Smooth muscle cell (in vitro differentiated cells): Measurements from ENCODE around the gene HAND1. TPM values are rescaled to one million over a fixed set of nuclear protein-coding genes. Genes with fewer than 3 reads are reported as not detected.

Experiments used
- DNase-seq: peaks from one replicate; lab custom pipeline; 2025; ENCODE audit not compliant: unreplicated experiment; lab: John Stamatoyannopoulos, UW
- H2AFZ ChIP-seq: fragments of 200-600 bp; sonication (generic); 2 replicates; pipeline ENCODE4 v1.6.0; 2016; ENCODE audit warnings: antibody characterized with exemption, low read depth, mild to moderate bottlenecking
- H3F3A ChIP-seq: fragments of 200-600 bp; sonication (generic); 2 replicates; pipeline ENCODE4 v1.6.0; 2017; ENCODE audit warnings: antibody characterized with exemption, low read depth
- H3K27ac ChIP-seq: fragments of 200-600 bp; sonication (generic); 2 replicates; pipeline ENCODE4 v1.5.1; 2016; ENCODE audit warnings: low read depth, mild to moderate bottlenecking
- H3K27me3 ChIP-seq: fragments of 200-600 bp; sonication (generic); 2 replicates; pipeline ENCODE4 v1.6.1; 2016; ENCODE audit warnings: low read depth, mild to moderate bottlenecking
- H3K36me3 ChIP-seq: fragments of 200-600 bp; sonication (generic); 2 replicates; pipeline ENCODE4 v1.5.1; 2016; ENCODE audit warnings: low read depth
- H3K4me1 ChIP-seq: fragments of 200-600 bp; sonication (generic); 2 replicates; pipeline ENCODE4 v1.5.1; 2016; ENCODE audit warnings: low read depth
- H3K4me2 ChIP-seq: fragments of 200-600 bp; sonication (generic); 2 replicates; pipeline ENCODE4 v1.6.0; 2016; ENCODE audit warnings: mild to moderate bottlenecking
- H3K4me3 ChIP-seq: fragments of 200-600 bp; sonication (generic); 2 replicates; pipeline ENCODE4 v1.5.1; 2016; ENCODE audit warnings: mild to moderate bottlenecking
- H3K79me2 ChIP-seq: fragments of 200-600 bp; sonication (generic); 2 replicates; pipeline ENCODE4 v1.6.0; 2016; ENCODE audit warnings: low read depth, mild to moderate bottlenecking
- H3K9ac ChIP-seq: fragments of 200-600 bp; sonication (generic); 2 replicates; pipeline ENCODE4 v1.6.0; 2016; ENCODE audit warnings: low read depth
- H3K9me3 ChIP-seq: fragments of 200-600 bp; sonication (generic); replicated peaks from 2 replicates; pipeline ENCODE4 v1.5.1; 2016; ENCODE audit warnings: low read depth
- H4K20me1 ChIP-seq: fragments of 200-600 bp; sonication (generic); 2 replicates; pipeline ENCODE4 v1.6.0; 2016; ENCODE audit warnings: low read depth
- WGBS: methylation state at CpG from one replicate; pipeline ENCODE4 v1.1.7; 2016; ENCODE audit warnings: low lambda C conversion rate; 5-methylcytosine and 5-hydroxymethylcytosine counted together
- polyA plus RNA-seq: library from polyadenylated mRNA; unstranded; fragments of >200 nt; fragmentation: Nextera tagmentation; extraction: Ambion mirVana; gene quantifications from 2 replicates; pipeline ENCODE4 v1.2.1, GENCODE V29; 2016
- total RNA-seq: library from RNA; depleted of rRNA; stranded (reverse); fragments of >200 nt; gene quantifications from 2 replicates; pipeline ENCODE4 v1.2.3, GENCODE V29; 2014
- TF ChIP-seq, protein P1 (sequence below): fragments of 200-600 bp; sonication (generic); IDR thresholded peaks from 2 replicates; pipeline ENCODE4 v1.5.1; 2017; ENCODE audit warnings: borderline replicate concordance, mild to moderate bottlenecking, antibody characterized with exemption; ENCODE audit not compliant: insufficient read depth, poor library complexity, severe bottlenecking

The HAND1 gene
- total and polyA plus RNA-seq, 2 experiments from 2014 or later, result 18.2 to 36.3 TPM

DNA sequence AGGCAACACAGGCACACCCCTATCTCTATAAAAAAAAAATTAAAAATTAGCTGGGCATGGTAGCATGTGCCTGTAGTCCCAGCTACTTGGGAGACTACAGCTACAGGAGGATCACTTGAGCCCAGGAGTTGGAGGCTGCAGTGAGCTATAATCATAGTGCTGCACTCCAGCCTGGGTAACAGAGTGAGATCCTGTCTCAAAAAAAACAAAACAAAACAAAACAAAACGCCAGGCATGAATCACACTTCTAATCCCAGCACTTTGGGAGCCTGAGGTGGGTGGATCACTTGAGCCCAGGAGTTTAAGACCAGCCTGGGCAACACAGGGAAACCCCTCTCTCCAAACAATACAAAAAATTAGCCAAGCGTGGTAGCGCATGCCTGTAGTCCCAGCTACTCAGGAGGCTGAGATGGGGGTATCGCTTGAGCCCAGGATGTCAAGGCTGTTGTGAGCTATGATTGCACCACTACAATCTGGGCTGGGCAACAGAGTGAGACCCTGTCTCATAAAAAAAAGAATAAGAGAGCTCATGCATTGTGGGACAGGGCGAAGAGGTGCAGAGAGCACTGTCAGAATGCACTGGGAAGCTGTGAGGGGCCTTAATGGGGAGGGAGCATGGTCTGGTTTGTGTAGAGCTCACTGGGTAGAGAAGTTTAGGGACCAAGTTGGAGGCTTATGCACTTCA lies 40.6 kb downstream of the HAND1 start:
- no peak overlapping the region for H3K9ac ChIP-seq
- H3K4me3 ChIP-seq, result no peak overlapping the region
- WGBS, result 81% methylated on average over 5 of the region's 5 CpGs
- H3K4me1 ChIP-seq, result no peaks in the 10 kb centered on the region
- no peaks in the 10 kb centered on the region for H3K9me3 ChIP-seq
- H4K20me1 ChIP-seq, result no peaks in the 10 kb centered on the region
- no peak for DNase-seq
- no peaks in the 10 kb centered on the region for H3F3A ChIP-seq
- H3K79me2 ChIP-seq, result no peaks in the 10 kb centered on the region
- no peak overlapping the region for H3K4me2 ChIP-seq
- no peak overlapping the region for H2AFZ ChIP-seq
- no peaks in the 10 kb centered on the region for H3K36me3 ChIP-seq
- TF ChIP-seq, protein P1, sequence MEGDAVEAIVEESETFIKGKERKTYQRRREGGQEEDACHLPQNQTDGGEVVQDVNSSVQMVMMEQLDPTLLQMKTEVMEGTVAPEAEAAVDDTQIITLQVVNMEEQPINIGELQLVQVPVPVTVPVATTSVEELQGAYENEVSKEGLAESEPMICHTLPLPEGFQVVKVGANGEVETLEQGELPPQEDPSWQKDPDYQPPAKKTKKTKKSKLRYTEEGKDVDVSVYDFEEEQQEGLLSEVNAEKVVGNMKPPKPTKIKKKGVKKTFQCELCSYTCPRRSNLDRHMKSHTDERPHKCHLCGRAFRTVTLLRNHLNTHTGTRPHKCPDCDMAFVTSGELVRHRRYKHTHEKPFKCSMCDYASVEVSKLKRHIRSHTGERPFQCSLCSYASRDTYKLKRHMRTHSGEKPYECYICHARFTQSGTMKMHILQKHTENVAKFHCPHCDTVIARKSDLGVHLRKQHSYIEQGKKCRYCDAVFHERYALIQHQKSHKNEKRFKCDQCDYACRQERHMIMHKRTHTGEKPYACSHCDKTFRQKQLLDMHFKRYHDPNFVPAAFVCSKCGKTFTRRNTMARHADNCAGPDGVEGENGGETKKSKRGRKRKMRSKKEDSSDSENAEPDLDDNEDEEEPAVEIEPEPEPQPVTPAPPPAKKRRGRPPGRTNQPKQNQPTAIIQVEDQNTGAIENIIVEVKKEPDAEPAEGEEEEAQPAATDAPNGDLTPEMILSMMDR, result no peak
- H3K27ac ChIP-seq, result no peak overlapping the region
- no peaks in the 10 kb centered on the region for H3K27me3 ChIP-seq

DNA sequence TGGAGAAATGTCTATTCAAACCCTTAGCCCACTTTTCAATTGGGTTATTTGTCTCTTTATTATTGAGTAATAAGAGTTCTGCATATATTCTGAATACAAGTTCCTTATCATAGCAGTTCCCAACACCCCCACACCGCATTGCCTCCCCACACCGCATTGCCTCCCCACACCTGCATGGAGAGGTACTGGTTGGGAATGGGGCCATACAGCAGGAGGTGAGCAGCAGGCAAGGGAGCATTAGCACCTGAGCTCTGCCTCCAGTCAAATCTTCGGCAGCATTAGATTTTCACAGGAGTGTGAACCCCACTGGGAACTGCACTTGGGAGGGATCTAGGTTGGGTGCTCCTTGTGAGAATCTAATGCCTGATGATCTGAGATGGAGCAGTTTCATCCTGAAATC lies 42.8 kb downstream of the HAND1 start:
- Histone ChIP-seq H3K4me1 (no peaks in the 10 kb centered on the region), H3K27ac (no peak overlapping the region), H3K27me3 (no peaks in the 10 kb centered on the region), H3K9ac (no peak overlapping the region), H3K4me2 (no peak overlapping the region), H2AFZ (no peak overlapping the region), H3K79me2 (no peaks in the 10 kb centered on the region), H3F3A (no peaks in the 10 kb centered on the region), H4K20me1 (no peaks in the 10 kb centered on the region), H3K4me3 (no peak overlapping the region), H3K9me3 (no peaks in the 10 kb centered on the region), H3K36me3 (no peaks in the 10 kb centered on the region)
- WGBS, result 100% methylated on average over 3 of the region's 3 CpGs
- DNase-seq, result no peak
- TF ChIP-seq, protein P1, result no peak

DNA sequence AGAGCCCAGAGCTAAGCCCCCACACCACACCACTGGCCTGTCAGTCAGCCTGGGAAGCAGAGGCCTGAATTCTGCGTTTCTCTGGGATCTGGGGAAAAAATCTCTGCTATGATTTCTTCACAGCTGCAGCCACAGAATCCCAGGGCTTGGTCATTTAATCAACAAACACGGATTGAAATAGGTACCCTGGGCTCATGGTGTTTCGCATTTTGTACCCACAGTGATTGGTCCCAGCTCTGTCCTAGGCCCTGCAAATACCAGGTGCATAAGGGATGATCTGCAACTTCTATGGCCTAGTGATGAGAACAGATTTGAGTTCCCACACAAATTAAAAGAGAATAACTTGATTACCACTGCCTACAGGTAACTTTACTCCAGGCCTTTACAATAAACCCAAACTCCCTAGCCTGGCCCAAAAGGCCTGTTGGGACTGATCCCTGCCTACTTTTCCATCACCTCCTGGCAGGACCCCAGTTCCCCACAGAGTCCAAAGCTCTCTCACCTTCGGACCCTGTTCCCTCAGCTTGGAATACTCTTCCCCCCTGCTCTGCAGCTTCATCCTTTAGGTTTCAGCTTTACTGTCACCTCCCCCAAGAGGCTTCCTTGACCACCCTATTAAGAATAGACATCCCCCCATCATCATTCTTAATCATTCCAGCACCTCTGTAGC lies 46.9 kb downstream of the HAND1 start:
- DNase-seq, result no peak
- TF ChIP-seq, protein P1, result no peak
- Histone ChIP-seq H3K4me2 (no peak overlapping the region), H3K9me3 (no peaks in the 10 kb centered on the region), H3K4me1 (no peaks in the 10 kb centered on the region), H3K9ac (no peak overlapping the region), H2AFZ (no peak overlapping the region), H3F3A (no peaks in the 10 kb centered on the region), H4K20me1 (no peaks in the 10 kb centered on the region), H3K27me3 (no peaks in the 10 kb centered on the region), H3K27ac (no peak overlapping the region), H3K4me3 (no peak overlapping the region), H3K36me3 (no peaks in the 10 kb centered on the region), H3K79me2 (no peaks in the 10 kb centered on the region)
- 87% methylated on average over 4 of the region's 4 CpGs for WGBS
